K562 (cell line): ENCODE measurements around the gene KRT81.

Source experiments
- CTCF ChIP-seq, 3 experiments: IDR thresholded peaks in 2 of 3; conservative IDR thresholded peaks in 1 of 3; 2 replicates each; pipeline ENCODE4 v1.5.1; 2011 to 2012; ENCODE audit warnings: low read length in 3 of 3, mild to moderate bottlenecking in 3 of 3, control low read depth in 2 of 3, improper control_type of control experiment in 1 of 3, inconsistent platforms in 1 of 3, low read depth in 1 of 3, mixed read lengths in 1 of 3, moderate library complexity in 1 of 3; ENCODE audit not compliant: insufficient read depth in 2 of 3
- ELF1 ChIP-seq: fragments of 200-800 bp; sonication (Bioruptor generic); IDR thresholded peaks from 2 replicates; pipeline ENCODE4 v1.6.1; 2016; ENCODE audit warnings: missing genetic modification characterization, missing compliant biosample characterization
- ETV6 ChIP-seq, 3 experiments: fragments of 150-350 bp in 1 of 3; sonication (generic) in 1 of 3; formaldehyde crosslinking in 1 of 3; IDR thresholded peaks; 2 replicates each; pipeline versions ENCODE4 v1.6.1 to v1.8.0; 2014 to 2022; ENCODE audit warnings: borderline replicate concordance in 2 of 3, low read depth in 2 of 3, antibody characterized with exemption in 1 of 3, low read length in 1 of 3, mild to moderate bottlenecking in 1 of 3, missing genetic modification reagents in 1 of 3
- MAFG ChIP-seq: fragments of 450-650 bp; conservative IDR thresholded peaks from 2 replicates; pipeline ENCODE4 v1.6.1; 2016; ENCODE audit warnings: missing genetic modification characterization, missing compliant biosample characterization
- RB1 ChIP-seq: fragments of 450-650 bp; IDR thresholded peaks from 2 replicates; pipeline ENCODE4 v1.6.1; 2017; ENCODE audit warnings: low read depth, mild to moderate bottlenecking
- USF2 ChIP-seq: sonication (generic); formaldehyde crosslinking; IDR thresholded peaks from 2 replicates; pipeline ENCODE4 v1.5.0; 2020; ENCODE audit warnings: missing genetic modification reagents
- ZNF584 ChIP-seq: fragments of 200-800 bp; sonication (Bioruptor generic); IDR thresholded peaks from 2 replicates; pipeline ENCODE4 v1.6.1; 2016; ENCODE audit warnings: low read depth, mild to moderate bottlenecking, missing genetic modification characterization, missing compliant biosample characterization

- TF ChIP-seq ZNF584 (CRISPR knock-in tag) (no peak), CTCF (IDR thresholded peaks at IDR 0.05 in 2 of 3, conservative IDR thresholded peaks at IDR 0.05 in 1 of 3; ENCODE audit: insufficient read depth in 2 of 3, low read depth in 1 of 3, low read length in 3 of 3) (no peak), ETV6 (IDR thresholded peaks at IDR 0.05; ENCODE audit: borderline replicate concordance in 1 of 2, low read depth in 2 of 2, low read length in 1 of 2) (no peak), ETV6 (CRISPR knock-in tag; IDR thresholded peaks at IDR 0.05; ENCODE audit: borderline replicate concordance) (no peak), USF2 (CRISPR knock-in tag) (no peak), RB1 (no peak), MAFG (tag) (no peak), ELF1 (no peak)
These were observed 30.8 kb downstream of the KRT81 start for GRCh38 chr12:52260361-52261207.
